HCT116 (cell line): ENCODE measurements around the gene CD33.

Source experiments
- EGR1 ChIP-seq: IDR thresholded peaks from 2 replicates; pipeline ENCODE4 v1.6.1; 2012; ENCODE audit warnings: low read depth
- MAX ChIP-seq: IDR thresholded peaks from 2 replicates; pipeline ENCODE4 v1.6.1; 2012
- POLR2A ChIP-seq: IDR thresholded peaks from 2 replicates; pipeline ENCODE4 v1.7.0; 2011; ENCODE audit warnings: borderline replicate concordance; ENCODE audit not compliant: insufficient read depth, insufficient read length; ENCODE audit errors: extremely low read depth

GRCh38 chr19:51219307-51219706 is 5.6 kb upstream of the CD33 start:
- TF ChIP-seq EGR1 (no peak), MAX (no peak), POLR2A (no peak)
